ENCODE results near the gene PLXNA4.

DNA sequence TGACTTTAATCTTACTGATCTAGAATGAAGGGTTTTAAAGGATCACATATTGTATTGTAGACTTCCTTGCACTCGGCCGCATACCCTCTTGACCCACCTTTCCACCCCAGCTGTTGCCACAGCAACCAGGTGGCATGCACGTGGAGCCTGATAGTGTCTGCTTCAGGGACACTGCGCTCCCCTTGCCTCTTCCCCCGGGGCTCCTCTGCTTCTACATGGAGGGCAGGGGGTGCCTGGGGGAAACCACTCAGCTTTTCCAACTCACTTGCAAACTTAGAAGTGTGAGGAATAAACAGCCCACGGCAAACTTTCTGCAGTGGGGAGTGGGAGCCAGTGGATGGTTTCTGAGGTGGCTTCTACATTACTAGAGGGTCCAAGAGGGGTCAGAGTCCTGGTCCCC is 458.6 kb downstream of the PLXNA4 start:
- no peak for TF ChIP-seq CTCF (IDR thresholded peaks at IDR 0.05)
- no peak for TF ChIP-seq POLR2A (IDR thresholded peaks at IDR 0.05)
